Activated CD4-positive, alpha-beta T cell treated with anti-CD3 and anti-CD28 coated beads for 48 hours (primary cell): ENCODE data around the gene LSM3.

Source experiments
- DNase-seq: peaks from one replicate; pipeline ENCODE4 v3.0.0-alpha.2; 2020

LSM3 gene

DNA sequence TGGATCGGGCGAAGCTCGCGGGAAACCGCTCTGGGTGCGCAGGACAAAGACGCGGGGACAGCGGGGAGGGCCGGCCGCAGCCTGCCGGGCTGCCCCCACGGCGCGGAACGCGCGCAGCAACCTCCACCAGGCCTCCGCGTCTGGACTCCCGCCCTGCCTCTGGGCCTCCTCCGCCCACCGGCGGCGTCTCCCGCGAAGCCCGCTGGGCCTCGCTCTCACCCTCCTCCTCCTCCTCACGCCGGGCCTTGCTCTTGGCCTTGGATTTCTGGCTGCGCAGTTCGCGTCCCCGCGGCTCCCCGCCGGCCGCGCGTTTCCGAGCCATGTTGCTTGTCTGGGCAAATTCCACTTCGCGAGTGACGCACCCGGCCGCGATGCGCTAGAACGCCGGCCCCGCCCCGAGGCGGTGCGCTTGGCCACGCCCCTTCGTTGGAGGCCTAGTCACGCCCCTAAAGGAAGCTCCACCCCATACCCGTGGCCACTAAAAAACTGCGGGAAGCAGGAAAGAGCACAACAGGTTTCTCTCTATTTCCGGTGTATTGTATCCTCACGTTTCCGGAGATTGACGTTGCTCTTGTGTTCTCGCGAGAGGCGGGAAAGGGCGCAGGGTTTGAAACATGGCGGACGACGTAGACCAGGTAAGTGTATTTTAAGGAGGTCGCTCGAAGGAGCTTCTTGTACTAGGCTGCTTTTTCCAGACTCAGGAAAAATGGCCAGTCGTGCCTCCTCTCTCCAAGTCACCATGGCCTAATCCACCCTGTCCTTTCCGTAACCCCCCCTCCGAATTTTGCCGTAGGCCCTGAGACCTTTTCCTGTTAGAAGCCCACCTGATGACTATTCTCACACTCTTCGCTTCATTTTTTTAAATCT, at the start of gene LSM3, which contains the start of gene XPC:
Gene LSM3, plus strand, starts transcription at position 571 of the 867 bp plus-strand sequence. Its CDS starts 44 bp downstream, at position 615.
Gene XPC, minus strand, starts transcription at position 355 of the 867 bp plus-strand sequence. Its CDS starts 33 bp downstream, at position 322.
- peak; percentile 97 for DNase-seq

DNA sequence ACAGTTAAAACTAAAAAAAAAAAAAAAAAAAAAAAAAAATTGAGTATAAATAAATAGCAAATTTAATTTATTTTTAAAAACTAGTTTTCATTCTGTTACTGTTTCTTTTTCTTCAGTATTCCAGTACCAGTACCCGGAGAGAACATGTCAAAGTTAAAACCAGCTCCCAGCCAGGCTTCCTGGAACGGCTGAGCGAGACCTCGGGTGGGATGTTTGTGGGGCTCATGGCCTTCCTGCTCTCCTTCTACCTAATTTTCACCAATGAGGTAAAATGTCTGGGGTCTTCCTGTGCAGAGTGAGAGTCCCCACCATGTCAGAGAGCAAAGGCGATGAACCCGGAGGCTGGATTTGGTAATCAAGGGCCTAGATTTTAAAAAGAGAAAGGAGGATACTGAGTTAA, 49.3 kb upstream of the LSM3 start:
- no peak for DNase-seq

DNA sequence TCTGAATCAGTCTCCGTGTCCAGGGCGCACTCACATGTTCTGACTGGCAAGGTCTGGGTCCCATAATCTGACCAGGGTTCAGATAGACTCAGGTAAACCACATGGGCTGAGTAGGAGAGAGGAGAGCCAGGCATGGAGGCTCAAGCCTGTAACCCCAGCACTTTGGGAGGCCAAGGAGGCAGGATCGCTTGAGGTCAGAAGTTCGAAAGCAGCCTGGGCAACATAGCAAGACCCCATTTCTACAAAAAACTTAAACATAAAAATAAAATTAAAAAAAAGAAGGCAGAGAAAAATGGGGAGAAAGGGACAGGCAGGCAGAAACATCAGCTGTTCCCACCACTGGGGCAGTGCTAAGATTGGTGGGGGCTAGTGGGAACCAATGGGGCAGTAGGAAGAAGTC, 48.4 kb upstream of the LSM3 start:
- DNase-seq: no peak

DNA sequence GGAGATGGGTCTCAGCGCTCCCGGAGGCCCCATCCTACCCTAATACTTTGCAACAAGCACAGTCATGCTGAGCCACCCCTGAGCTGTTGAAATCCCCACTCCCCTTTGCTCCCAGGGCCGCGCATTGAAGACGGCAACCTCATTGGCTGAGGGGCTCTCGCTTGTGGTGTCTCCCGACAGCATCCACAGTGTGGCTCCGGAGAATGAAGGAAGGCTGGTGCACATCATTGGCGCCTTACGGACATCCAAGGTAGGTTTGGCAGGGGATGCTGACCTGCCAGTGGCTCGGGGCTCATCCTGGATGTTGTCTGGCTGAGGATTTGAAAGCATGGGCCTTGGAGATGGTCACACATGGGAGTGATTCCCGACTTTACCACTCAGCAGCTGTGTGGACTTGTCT, 47.9 kb upstream of the LSM3 start:
- DNase-seq: no peak

DNA sequence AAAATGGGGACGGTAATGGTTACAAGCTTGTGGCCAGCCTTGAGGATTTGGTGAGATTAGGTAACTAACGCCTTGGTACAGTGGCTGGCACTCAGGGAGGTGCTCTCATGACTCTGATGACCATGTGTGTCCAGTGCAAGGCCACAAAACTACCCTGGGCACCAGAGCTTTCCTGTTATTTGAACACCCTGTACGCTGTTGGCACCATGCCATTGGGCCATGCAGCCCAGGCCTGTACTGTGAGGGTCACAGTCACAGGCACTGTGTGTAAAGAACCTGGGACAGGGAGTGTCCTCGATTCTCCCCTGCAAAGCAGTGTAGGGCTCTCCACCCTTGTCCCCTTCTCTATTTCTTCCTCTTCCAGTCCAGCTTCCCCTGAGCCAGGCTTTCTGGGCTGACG, 47.5 kb upstream of the LSM3 start:
- DNase-seq: no peak

DNA sequence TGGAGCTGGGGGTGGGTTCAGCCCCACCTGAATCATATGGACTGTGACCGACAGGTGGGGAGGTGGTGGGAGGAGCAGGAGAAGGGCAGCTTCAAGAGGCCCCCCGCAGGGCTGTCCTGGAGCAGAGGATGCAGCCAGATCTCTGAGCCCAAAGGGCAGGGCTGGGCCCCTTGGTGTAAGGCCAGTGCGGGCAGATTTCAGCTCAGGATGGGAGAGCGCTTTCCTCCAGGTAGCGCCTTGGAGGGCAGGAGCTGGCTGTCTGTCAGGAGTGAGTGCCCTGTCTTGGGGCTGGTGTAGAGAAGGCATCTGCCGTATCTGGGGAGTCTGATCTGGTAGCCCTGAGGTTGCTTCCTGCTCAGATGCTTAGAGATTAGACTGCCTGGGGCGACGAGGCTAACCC, 46.5 kb upstream of the LSM3 start:
- no peak for DNase-seq

DNA sequence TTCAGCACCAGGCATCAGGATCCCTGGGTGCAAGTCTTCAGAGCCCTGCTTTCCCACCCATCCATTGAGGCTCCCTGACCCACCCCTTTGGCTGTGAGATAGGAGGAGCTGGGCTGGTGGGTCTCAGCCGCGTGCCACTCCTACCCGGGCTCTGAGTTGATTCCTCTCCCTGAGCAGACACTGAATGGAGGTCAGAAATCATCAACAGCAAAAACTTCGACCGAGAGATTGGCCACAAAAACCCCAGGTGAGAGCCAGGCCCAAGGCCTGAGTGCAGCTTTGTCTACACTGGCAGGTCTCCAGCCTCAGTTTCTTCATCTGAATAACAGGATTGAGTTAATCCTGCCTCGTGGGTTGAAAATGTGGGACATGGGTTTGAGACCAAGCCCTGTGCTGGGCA, 45.9 kb upstream of the LSM3 start:
- no peak for DNase-seq

DNA sequence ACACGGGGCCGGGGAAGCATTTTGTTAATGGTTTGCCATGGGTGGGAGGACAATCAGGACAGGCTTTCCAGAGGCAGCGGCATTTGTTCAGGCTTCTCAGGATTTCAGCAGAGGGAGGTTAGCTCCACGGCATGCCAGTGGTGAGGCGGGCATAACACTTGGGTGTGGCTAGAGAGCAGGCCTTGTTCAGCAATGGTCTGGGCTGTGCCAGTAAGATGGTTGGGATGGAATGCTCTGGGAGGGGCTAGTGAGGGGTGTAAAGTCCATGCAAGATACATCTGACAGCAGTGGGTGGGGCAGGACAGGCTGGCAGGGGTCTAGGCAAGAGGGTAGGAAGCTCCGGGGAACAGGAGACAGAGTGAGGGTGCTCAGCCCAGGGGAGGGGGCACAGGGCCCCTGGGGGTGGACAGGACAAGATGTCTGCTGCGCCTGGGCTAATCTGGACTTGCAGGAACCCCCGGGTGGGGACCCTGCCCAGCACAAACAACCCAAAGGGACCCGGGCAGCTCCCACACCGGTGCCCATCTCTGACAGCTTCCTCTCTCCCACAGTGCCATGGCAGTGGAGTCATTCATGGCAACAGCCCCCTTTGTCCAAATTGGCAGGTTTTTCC, 45.3 kb upstream of the LSM3 start:
- no peak for DNase-seq

DNA sequence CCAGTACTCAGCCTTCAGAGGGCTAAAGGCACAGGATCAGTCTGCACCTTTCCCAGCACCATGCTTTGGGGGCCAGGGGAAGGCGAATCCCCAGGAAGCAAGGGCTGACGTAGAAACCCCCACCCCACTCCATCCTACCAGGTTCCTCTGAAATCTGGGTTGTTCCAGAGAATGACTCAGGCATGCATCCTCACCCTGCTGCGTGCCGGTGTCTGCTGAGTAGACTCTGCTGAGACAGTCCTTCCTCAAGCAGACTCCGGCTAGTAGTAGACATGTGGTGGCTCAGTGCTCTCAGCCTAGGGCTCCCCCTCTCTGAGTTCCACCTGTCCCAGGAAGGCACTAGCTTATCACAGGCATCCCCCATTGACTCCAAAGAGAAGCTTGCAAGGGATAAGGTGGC, 44.7 kb upstream of the LSM3 start:
- no peak for DNase-seq

DNA sequence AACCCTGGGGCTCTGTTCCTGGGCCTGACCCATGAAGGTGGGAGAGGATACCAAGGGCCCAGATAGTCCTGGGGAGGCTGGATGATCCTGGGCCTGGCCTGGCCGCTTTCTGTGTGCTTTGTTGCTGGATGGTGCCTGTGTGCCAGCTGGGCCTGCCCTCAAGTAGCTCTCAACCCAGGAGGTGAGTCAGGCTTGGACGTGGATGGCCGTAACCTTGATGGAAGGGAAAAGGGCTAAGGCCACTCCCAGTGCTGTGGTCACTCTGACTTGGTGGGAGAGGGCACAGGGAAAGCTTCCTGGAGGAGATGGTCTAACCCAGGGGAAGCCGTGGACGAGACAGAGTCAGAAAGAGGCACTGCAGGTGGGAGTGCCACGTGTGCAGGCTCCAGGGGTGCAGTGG, 44.3 kb upstream of the LSM3 start:
- DNase-seq: no peak

DNA sequence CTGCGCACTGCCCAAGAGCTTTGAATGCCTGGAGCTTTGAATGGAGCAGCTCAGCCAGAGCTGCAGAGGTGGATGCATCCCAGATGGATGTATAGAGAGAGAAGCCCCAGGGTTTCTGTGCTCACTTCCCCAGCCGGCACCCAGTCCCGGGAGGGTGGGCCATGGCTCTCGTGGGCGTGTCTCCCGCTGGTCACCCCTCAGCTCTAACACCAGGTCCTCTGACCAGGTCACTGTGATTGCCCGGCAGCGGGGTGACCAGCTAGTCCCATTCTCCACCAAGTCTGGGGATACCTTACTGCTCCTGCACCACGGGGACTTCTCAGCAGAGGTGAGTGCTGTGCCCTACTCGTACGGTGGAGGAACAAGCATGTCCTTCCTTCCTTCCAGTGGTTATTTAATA, 43.0 kb upstream of the LSM3 start:
- no peak for DNase-seq

DNA sequence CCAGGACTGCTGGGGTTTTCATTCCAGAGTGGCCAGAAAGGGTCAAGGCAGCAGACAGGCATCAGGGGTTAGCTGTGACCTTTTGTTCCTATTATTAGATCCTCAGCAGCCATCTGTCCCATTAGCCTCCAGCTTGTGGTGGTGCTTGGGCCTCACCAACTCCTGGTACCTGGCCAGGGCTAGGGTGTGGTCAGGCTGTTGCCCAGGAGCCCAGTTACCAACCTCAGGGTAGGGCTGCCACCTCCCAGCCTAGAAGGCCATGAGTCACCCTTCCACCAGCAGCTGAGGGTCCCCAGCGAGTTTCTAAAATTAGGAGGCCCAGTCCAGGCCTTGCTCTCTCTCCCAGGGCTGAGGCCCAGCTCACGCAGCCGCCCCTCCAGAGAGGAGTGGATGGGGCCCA, 41.6 kb upstream of the LSM3 start:
- DNase-seq: no peak

DNA sequence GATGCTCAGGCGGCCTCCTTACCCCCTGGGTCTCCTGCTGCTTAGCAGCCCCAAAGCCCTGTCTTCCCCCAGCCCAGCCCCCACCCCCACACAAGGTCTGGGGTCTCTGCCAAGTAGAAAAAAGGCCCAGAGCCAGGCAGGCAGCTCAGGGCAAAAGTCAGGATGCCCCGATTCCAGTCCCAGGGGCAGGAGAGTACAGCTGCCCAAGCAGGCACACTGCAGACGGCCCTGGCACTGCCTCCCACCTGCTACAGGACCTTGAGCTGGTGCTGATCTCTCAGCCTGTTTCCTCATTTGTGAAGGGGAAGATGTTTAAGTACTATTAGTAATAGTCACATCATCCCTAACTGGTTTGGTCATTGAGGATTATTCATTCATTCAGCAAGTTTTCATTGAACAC, 41.2 kb upstream of the LSM3 start:
- DNase-seq: no peak

DNA sequence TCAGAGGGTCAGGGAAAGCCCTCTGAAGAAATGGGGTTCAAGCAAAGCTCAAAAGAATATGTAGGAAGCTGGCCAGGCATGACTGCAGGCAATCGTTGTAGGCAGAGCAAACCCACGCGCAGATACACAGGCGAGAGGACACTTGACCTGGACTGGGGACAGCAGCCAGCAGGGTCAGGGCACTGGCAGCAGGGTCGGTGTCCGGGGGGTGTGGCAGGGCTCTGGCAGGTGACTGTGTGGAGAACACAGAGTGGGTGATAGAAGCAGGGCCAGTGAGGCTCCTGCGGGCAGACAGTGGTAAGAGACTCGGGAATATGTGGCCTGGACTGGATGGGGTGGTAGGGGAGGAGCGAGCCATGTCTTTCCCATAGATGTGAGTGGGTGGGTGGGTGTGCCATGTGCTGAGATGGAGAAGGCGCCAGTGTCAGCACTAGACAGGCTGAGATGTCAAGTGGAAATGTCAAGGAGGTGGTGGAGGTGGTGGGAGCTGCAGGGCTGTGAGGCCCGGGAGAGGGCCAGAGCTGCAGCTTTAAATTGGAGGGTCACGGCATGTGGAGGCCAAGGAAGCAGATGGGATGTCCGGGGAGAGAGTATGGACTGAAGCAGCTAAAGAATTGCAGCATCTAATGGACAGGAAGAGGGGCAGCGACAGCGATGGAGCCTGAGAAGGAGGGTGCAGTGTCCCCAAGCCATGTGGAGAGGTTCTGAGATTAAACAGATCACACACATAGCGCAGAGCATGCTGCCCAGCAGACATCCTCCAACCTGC, 40.3 kb upstream of the LSM3 start:
- no peak for DNase-seq

DNA sequence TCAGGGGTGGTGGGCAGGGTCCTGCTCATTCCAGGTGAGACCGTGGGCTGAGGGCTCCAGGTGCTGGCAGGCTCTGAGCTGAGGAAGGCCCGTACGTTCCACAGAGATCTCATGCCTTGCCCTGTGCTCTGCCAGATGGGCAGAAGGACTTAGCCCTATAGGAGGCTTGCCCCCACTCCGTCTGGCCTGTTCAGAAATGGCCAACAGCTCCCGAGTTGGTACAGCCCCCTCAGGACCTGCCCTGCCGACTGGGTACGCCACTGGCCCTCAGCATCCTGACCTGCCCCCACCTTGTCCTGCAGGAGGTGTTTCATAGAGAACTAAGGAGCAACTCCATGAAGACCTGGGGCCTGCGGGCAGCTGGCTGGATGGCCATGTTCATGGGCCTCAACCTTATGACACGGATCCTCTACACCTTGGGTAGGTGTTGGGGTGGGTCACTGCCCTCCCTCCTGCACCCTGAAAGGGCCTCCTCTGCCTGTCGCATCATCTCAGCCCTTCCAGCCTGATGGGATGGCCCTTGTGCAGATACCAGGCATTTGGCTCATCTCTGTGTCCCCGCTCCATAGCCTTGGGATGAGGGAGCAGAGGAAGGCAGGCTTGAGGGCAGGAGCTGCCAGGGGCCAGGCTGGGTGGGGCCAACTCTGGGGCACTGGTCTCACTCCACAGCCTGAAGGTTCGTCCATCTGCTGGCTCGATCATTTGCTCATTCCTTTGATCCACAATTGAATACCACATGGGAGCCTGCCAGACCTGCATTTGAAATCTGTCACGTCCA, 39.5 kb upstream of the LSM3 start:
- no peak for DNase-seq

DNA sequence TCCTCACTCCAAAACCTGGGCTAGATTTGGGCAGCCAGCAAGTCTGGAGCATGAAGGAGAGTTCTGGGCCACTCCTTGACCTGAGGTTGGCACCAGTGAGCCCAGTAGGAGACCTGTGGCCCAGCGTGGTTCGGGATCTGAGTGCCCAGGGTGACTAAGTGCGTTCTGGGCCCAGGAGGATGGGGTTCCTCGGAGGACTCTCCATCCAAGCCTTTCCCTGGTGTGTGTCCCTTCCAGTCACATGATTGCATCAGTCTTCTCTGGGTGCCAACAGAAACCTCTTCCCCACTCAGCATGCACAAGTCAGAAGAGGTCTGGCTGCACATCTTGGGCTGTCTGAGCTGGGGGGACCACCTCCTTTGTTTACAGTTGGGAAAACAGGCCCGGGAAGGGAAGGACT, 38.8 kb upstream of the LSM3 start:
- no peak for DNase-seq

DNA sequence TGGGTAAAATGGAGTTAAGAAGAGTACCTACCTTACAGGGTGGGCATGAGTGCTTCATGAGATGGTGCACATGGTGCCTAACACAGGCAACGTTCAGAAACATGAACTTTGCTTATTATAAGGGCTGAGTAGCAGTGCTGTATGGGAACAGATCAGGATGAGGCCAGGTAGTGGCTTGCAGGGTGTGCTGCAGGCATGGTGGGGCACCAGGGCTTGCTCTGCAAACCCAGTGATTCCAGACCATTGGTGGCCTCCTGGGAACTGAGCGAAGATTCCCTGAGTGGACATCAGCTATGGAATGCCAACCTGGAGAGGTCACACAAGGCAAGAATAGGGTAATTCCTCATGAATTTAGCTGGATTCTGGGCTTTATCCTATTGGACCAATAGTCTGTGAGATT, 37.9 kb upstream of the LSM3 start:
- no peak for DNase-seq

DNA sequence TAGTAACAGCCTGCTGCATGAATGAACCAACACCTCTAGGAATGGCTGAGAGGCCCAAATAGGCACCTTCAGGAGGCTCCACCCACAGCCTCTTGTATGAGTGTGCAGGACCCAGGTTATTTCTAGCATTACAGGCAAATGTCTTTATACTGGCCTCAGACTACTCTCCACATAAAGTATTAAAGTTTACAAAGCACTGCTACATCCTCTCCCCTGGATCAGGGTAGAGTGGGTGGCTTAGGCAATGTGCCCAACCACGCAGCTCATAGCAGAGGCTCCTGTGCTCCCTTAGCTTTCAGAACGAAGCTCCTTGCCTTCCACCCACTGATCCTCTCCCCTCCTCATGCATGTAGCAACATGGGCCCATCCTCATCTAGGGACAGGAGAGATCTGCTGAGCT, 37.5 kb upstream of the LSM3 start:
- no peak for DNase-seq

DNA sequence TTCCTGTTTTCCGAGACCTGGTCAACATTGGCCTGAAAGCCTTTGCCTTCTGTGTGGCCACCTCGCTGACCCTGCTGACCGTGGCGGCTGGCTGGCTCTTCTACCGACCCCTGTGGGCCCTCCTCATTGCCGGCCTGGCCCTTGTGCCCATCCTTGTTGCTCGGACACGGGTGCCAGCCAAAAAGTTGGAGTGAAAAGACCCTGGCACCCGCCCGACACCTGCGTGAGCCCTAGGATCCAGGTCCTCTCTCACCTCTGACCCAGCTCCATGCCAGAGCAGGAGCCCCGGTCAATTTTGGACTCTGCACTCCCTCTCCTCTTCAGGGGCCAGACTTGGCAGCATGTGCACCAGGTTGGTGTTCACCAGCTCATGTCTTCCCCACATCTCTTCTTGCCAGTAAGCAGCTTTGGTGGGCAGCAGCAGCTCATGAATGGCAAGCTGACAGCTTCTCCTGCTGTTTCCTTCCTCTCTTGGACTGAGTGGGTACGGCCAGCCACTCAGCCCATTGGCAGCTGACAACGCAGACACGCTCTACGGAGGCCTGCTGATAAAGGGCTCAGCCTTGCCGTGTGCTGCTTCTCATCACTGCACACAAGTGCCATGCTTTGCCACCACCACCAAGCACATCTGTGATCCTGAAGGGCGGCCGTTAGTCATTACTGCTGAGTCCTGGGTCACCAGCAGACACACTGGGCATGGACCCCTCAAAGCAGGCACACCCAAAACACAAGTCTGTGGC, 36.8 kb upstream of the LSM3 start:
- DNase-seq: no peak

DNA sequence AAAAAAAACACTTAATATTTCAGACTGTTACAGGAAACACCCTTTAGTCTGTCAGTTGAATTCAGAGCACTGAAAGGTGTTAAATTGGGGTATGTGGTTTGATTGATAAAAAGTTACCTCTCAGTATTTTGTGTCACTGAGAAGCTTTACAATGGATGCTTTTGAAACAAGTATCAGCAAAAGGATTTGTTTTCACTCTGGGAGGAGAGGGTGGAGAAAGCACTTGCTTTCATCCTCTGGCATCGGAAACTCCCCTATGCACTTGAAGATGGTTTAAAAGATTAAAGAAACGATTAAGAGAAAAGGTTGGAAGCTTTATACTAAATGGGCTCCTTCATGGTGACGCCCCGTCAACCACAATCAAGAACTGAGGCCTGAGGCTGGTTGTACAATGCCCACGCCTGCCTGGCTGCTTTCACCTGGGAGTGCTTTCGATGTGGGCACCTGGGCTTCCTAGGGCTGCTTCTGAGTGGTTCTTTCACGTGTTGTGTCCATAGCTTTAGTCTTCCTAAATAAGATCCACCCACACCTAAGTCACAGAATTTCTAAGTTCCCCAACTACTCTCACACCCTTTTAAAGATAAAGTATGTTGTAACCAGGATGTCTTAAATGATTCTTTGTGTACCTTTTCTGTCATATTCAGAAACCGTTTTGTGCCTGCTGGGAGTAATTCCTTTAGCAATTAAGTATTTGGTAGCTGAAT, 35.9 kb upstream of the LSM3 start:
- DNase-seq: peak; percentile 51
